Effector CD8-positive, alpha-beta T cell (primary cell): ENCODE measurements around the gene MAP2K5.

ENCODE experiments used
- DNase-seq: peaks from one replicate; lab custom pipeline; 2025; lab: John Stamatoyannopoulos, UW

Gene MAP2K5

GRCh38 chr15:67521783-67522568, 20.5 kb upstream of the MAP2K5 start:
- no peak for DNase-seq

GRCh38 chr15:67523330-67523729, 19.2 kb upstream of the MAP2K5 start:
- no peak for DNase-seq

- DNase-seq, result no peak
These were observed 18.3 kb upstream of the MAP2K5 start for GRCh38 chr15:67524235-67524634.

- no peak for DNase-seq
These were observed 14.0 kb upstream of the MAP2K5 start for GRCh38 chr15:67528513-67528912.

GRCh38 chr15:67531379-67531914, 11.1 kb upstream of the MAP2K5 start:
- DNase-seq, result no peak

GRCh38 chr15:67533873-67534272, 8.6 kb upstream of the MAP2K5 start:
- DNase-seq, result no peak

GRCh38 chr15:67534360-67534759, 8.1 kb upstream of the MAP2K5 start:
- DNase-seq, result no peak

GRCh38 chr15:67537771-67538170, 4.7 kb upstream of the MAP2K5 start:
- no peak for DNase-seq

- no peak for DNase-seq
These were observed 830 bp downstream of the MAP2K5 start for GRCh38 chr15:67543348-67543718.

GRCh38 chr15:67544475-67544874, 2.0 kb downstream of the MAP2K5 start:
- no peak for DNase-seq

- no peak for DNase-seq
These were observed 3.4 kb downstream of the MAP2K5 start for GRCh38 chr15:67545864-67546263.

- DNase-seq, result no peak
These were observed 4.6 kb downstream of the MAP2K5 start for GRCh38 chr15:67547064-67547463.

- DNase-seq, result no peak
These were observed 5.3 kb downstream of the MAP2K5 start for GRCh38 chr15:67547836-67548235.

GRCh38 chr15:67548236-67548852, 5.8 kb downstream of the MAP2K5 start:
- DNase-seq, result no peak

- DNase-seq, result no peak
These were observed 6.6 kb downstream of the MAP2K5 start for GRCh38 chr15:67548862-67549651.

GRCh38 chr15:67549736-67550135, 7.2 kb downstream of the MAP2K5 start:
- no peak for DNase-seq

- DNase-seq, result no peak
These were observed 8.0 kb downstream of the MAP2K5 start for GRCh38 chr15:67550522-67550921.

GRCh38 chr15:67551207-67551743, 8.8 kb downstream of the MAP2K5 start:
- no peak for DNase-seq

GRCh38 chr15:67554580-67554979, 12.1 kb downstream of the MAP2K5 start:
- DNase-seq, result no peak

- no peak for DNase-seq
These were observed 14.6 kb downstream of the MAP2K5 start for GRCh38 chr15:67556976-67557570.

- no peak for DNase-seq
These were observed 16.0 kb downstream of the MAP2K5 start for GRCh38 chr15:67558502-67558901.

- DNase-seq, result no peak
These were observed 16.7 kb downstream of the MAP2K5 start for GRCh38 chr15:67559158-67559557.
